HepG2 (cell line): Measurements from ENCODE around the gene FLVCR1. TPM values are rescaled to one million over a fixed set of nuclear protein-coding genes. Genes with fewer than 3 reads are reported as not detected.

Source experiments
- KLF13 ChIP-seq: sonication (generic); formaldehyde crosslinking; IDR thresholded peaks from 2 replicates; pipeline ENCODE4 v1.4.0; 2020; ENCODE audit warnings: mild to moderate bottlenecking, missing genetic modification reagents
- NRL ChIP-seq: sonication (generic); formaldehyde crosslinking; IDR thresholded peaks from 2 replicates; pipeline ENCODE4 v1.5.0; 2020; ENCODE audit warnings: missing genetic modification reagents, mild to moderate bottlenecking, moderate library complexity, borderline replicate concordance
- ZC3H13 ChIP-seq: sonication (generic); formaldehyde crosslinking; IDR thresholded peaks from 2 replicates; pipeline ENCODE4 v1.8.1; 2023; ENCODE audit warnings: mild to moderate bottlenecking, missing genetic modification reagents, moderate library complexity
- ZFP36L2 ChIP-seq: sonication (generic); formaldehyde crosslinking; IDR thresholded peaks from 2 replicates; pipeline ENCODE4 v1.4.0; 2020; ENCODE audit warnings: missing genetic modification reagents
- ZMYM2 ChIP-seq: sonication (generic); formaldehyde crosslinking; IDR thresholded peaks from 2 replicates; pipeline ENCODE4 v1.8.0; 2022; ENCODE audit warnings: mild to moderate bottlenecking, missing genetic modification reagents
- ZNF777 ChIP-seq: sonication (generic); formaldehyde crosslinking; IDR thresholded peaks from 2 replicates; pipeline ENCODE4 v1.4.0; 2020; ENCODE audit warnings: missing genetic modification reagents
- polyA plus RNA-seq, 8 experiments: library from polyadenylated mRNA; depleted of rRNA in 3 of 8; stranded (reverse) in 7 of 8; unstranded in 1 of 8; fragments of >200 nt; fragmentation: Illumina TruSeq in 4 of 8; extraction: Trizol in 4 of 8; gene quantifications; 2 replicates each; pipeline versions ENCODE4 v1.2.1 to v1.2.3, GENCODE V29; 2011 to 2016; ENCODE audit warnings: low read depth in 4 of 8, missing spikeins in 1 of 8, mixed read lengths in 1 of 8; ENCODE audit not compliant: insufficient read depth in 1 of 8
- total RNA-seq, 5 experiments: library from RNA; depleted of rRNA; stranded (reverse); fragments of >200 nt; fragmentation: Illumina TruSeq; extraction: Trizol; gene quantifications; 2 replicates each; pipeline ENCODE4 v1.2.3, GENCODE V29; 2016; ENCODE audit warnings: low read depth in 1 of 5
- TF ChIP-seq, protein P1 (sequence below): sonication (generic); formaldehyde crosslinking; IDR thresholded peaks from 2 replicates; pipeline ENCODE4 v1.5.1; 2020; ENCODE audit warnings: missing genetic modification reagents, mild to moderate bottlenecking, borderline replicate concordance
- TF ChIP-seq, protein P2 (sequence below): IDR thresholded peaks from 2 replicates; pipeline ENCODE4 v1.6.1; 2016; ENCODE audit warnings: low read depth, missing genetic modification reagents, missing compliant biosample characterization
- TF ChIP-seq, protein P3 (sequence below): sonication (generic); formaldehyde crosslinking; IDR thresholded peaks from 2 replicates; pipeline ENCODE4 v1.8.0; 2022; ENCODE audit warnings: low read depth, missing genetic modification reagents

The FLVCR1 gene
- total and polyA plus RNA-seq, 2 of the 13 experiments (the other 11 are each of a cell fraction or from before 2014, with no cell fraction given): 14.8 to 39.8 TPM

DNA sequence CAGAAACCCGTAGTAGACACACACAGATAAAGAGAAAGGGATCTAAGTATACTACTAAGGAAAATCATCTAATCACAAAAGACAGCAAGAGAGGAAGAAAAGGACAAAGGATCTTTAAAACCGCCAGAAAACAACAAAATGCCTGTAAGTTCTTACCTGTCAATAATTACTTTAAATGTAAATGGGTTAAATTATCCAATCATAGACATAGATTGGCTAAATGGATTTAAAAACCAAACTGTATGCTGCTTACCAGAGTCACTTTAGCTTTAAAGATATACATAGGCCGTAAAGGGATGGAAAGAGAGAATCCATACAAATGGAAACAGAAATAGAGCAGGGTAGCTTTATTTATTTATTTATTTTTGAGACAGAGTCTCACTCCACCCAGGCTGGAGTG, 44.0 kb downstream of the FLVCR1 start (continued):
- TF ChIP-seq, protein P1, sequence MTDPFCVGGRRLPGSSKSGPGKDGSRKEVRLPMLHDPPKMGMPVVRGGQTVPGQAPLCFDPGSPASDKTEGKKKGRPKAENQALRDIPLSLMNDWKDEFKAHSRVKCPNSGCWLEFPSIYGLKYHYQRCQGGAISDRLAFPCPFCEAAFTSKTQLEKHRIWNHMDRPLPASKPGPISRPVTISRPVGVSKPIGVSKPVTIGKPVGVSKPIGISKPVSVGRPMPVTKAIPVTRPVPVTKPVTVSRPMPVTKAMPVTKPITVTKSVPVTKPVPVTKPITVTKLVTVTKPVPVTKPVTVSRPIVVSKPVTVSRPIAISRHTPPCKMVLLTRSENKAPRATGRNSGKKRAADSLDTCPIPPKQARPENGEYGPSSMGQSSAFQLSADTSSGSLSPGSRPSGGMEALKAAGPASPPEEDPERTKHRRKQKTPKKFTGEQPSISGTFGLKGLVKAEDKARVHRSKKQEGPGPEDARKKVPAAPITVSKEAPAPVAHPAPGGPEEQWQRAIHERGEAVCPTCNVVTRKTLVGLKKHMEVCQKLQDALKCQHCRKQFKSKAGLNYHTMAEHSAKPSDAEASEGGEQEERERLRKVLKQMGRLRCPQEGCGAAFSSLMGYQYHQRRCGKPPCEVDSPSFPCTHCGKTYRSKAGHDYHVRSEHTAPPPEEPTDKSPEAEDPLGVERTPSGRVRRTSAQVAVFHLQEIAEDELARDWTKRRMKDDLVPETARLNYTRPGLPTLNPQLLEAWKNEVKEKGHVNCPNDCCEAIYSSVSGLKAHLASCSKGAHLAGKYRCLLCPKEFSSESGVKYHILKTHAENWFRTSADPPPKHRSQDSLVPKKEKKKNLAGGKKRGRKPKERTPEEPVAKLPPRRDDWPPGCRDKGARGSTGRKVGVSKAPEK (CRISPR knock-in tag): no peak
- no peak for TF ChIP-seq NRL
- TF ChIP-seq ZFP36L2 (CRISPR knock-in tag): no peak
- TF ChIP-seq, protein P2, sequence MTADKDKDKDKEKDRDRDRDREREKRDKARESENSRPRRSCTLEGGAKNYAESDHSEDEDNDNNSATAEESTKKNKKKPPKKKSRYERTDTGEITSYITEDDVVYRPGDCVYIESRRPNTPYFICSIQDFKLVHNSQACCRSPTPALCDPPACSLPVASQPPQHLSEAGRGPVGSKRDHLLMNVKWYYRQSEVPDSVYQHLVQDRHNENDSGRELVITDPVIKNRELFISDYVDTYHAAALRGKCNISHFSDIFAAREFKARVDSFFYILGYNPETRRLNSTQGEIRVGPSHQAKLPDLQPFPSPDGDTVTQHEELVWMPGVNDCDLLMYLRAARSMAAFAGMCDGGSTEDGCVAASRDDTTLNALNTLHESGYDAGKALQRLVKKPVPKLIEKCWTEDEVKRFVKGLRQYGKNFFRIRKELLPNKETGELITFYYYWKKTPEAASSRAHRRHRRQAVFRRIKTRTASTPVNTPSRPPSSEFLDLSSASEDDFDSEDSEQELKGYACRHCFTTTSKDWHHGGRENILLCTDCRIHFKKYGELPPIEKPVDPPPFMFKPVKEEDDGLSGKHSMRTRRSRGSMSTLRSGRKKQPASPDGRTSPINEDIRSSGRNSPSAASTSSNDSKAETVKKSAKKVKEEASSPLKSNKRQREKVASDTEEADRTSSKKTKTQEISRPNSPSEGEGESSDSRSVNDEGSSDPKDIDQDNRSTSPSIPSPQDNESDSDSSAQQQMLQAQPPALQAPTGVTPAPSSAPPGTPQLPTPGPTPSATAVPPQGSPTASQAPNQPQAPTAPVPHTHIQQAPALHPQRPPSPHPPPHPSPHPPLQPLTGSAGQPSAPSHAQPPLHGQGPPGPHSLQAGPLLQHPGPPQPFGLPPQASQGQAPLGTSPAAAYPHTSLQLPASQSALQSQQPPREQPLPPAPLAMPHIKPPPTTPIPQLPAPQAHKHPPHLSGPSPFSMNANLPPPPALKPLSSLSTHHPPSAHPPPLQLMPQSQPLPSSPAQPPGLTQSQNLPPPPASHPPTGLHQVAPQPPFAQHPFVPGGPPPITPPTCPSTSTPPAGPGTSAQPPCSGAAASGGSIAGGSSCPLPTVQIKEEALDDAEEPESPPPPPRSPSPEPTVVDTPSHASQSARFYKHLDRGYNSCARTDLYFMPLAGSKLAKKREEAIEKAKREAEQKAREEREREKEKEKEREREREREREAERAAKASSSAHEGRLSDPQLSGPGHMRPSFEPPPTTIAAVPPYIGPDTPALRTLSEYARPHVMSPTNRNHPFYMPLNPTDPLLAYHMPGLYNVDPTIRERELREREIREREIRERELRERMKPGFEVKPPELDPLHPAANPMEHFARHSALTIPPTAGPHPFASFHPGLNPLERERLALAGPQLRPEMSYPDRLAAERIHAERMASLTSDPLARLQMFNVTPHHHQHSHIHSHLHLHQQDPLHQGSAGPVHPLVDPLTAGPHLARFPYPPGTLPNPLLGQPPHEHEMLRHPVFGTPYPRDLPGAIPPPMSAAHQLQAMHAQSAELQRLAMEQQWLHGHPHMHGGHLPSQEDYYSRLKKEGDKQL (CRISPR knock-in tag): no peak
- no peak for TF ChIP-seq KLF13 (CRISPR knock-in tag)
- TF ChIP-seq, protein P3, sequence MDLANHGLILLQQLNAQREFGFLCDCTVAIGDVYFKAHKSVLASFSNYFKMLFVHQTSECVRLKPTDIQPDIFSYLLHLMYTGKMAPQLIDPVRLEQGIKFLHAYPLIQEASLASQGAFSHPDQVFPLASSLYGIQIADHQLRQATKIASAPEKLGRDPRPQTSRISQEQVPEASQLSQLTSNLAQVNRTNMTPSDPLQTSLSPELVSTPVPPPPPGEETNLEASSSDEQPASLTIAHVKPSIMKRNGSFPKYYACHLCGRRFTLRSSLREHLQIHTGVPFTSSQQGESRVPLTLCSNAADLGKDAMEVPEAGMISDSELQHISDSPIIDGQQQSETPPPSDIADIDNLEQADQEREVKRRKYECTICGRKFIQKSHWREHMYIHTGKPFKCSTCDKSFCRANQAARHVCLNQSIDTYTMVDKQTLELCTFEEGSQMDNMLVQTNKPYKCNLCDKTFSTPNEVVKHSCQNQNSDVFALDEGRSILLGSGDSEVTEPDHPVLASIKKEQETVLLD (CRISPR knock-in tag): no peak
- TF ChIP-seq ZMYM2 (CRISPR knock-in tag): no peak
- no peak for TF ChIP-seq ZC3H13
- TF ChIP-seq ZNF777: no peak
- TF ChIP-seq, all 625 proteins: peak for 0
